GM18909 (cell line): Measurements from ENCODE around the gene TFPI.
"Not testable (repeated sequence)": the region's sequence is repeated elsewhere in the genome, so short reads cannot be mapped to it uniquely, and the experiment has no call there.

Source experiments
- ATAC-seq: cut with Tn5 transposase; IDR thresholded peaks from one replicate; pipeline ENCODE4 v1.9.1; 2021; ENCODE audit warnings: mild to moderate bottlenecking; ENCODE audit not compliant: unreplicated experiment, poor library complexity

Gene TFPI

DNA sequence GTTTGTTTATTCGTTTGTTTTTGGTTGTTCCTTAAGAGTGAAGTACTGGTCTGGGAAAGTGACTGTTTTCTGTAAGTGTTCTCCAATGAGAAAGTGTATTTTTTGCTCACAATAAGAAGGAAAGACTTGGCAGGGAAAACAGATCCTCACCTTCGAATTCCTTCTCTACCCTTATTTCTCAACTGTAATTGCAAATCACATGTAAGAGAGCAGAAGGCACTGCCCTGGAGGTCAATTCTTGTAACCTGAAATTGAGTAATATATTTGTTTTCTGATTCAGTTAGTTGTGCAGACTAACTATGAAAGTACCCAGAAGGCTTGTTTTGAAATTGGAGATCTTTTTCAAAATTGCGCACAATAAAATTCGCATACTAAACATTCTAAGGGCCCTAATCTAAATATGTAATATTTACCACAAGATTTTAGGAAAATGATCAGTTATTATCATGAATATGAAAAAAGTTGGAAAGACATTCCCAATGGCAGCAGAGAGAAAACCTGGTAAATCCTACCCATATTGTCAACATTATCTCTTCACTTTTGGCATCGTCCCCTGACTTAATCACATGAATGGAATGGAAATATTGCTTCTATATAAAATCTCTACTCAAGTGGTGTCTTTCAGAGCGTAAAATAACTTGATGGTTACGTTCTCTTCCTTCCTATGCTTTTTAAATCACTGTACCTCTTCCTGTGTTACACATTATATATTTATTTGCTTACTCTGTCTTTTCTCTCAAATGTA is 24.1 kb downstream of the TFPI start:
- no peak for ATAC-seq

DNA sequence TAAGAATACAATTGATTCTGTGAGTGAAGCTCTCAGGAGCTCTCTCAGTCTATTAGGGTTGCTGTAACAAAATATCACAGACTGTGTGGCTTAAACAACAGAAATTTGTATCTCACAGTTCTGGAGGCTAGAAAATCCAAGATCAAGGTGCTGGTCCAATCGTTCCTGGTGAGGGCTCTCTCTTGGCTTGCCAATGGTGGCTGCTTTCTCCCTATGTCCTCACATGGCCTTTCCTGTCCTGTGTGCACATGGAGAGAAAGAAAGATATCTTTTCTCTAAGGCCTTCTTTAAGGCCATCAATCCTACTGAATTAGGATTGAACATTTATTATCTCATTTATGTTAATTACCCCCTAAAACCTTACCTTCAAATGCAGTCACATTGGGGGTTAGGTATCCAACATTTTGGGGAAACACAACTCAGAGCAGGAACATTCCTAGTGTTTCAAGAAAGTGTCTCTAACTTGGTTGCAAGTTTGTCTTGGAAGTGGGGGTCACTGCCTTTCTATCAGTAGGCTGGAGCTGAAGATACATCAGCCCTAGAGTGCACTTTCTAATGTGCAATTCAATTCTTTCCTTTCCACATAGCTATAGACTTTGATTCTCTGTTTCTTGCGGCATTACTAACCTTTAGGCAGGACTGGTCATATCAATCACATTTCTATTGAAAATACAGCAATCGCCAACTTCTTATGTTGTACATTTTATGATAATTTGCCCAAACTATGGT is 24.8 kb downstream of the TFPI start:
- no peak for ATAC-seq

- ATAC-seq = no peak
Measured at GRCh38 chr2:187528042-187528441, 26.2 kb downstream of the TFPI start.

- ATAC-seq = no peak
Measured at GRCh38 chr2:187527262-187527661, 27.0 kb downstream of the TFPI start.

DNA sequence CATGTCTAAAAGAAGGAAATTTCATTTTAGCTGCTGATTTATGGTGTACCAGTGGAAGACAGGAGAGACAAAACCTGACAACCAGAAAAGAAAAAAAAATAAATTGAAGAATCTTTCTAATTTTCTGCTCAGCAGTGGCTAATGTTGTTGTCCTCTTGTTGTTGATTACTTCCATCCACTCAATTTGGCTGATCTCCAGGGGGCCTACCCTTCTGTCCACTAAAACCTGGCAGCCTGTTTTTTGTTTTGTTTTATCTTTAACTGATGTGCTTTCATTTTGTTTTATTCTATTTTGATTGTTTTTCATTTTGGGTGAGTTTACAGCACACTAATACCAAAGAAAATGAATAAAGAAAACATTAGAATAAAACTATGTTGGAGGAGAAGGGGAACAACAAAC is 27.4 kb downstream of the TFPI start:
- ATAC-seq = no peak

GRCh38 chr2:187525163-187525900 is 28.9 kb downstream of the TFPI start:
- no peak for ATAC-seq

DNA sequence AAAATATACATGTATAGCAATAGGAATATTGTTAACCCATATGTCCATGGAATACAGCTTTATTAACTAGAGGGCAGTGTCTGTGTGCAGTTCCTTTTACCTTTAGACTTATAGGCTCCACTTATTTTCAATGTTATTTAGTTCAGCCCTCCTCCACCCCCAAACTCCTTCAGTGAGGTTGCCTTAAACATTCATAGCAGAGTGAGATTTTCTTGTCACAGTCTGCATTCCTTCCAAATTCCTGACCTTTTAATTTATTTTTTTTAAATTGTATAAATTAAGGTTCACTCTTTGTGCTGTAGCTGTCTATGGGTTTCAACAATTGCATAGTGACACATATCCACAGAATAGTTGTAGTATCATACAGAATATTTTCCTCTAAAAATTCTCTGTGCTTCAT is 30.9 kb downstream of the TFPI start:
- no peak for ATAC-seq

DNA sequence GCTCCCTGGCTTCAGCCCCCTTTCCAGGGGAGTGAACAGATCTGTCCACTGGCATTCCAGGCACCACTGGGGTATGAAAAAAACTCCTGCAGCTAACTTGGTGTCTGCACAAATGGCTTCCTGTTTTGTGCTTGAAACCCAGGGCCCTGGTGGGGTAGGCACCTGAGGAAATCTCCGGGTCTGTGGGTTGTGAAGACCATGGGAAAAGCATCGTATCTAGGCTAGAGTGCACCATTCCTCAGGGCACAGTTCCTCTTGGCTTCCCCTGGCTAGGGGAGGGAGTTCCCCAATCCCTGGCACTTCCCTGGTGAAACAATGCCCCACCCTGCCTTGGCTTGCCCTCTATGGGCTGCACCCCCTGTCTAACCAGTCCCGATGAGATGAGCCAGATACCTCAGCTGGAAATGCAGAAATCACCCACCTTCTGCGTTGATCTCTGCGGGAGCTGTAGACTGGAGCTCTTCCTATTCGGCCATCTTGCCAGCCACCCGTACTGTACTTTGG is 34.1 kb downstream of the TFPI start:
- no peak for ATAC-seq

- ATAC-seq = no peak
Measured at GRCh38 chr2:187519419-187520120, 34.7 kb downstream of the TFPI start.

- not testable (repeated sequence) for ATAC-seq
Measured at GRCh38 chr2:187517750-187518361, 36.4 kb downstream of the TFPI start.

GRCh38 chr2:187516630-187517510 is 37.4 kb downstream of the TFPI start:
- not testable (repeated sequence) for ATAC-seq

GRCh38 chr2:187514930-187515329 is 39.3 kb downstream of the TFPI start:
- no peak for ATAC-seq

- ATAC-seq = not testable (repeated sequence)
Measured at GRCh38 chr2:187514235-187514829, 39.9 kb downstream of the TFPI start.

GRCh38 chr2:187513460-187514234 is 40.6 kb downstream of the TFPI start:
- ATAC-seq = not testable (repeated sequence)

GRCh38 chr2:187511356-187512315 is 42.6 kb downstream of the TFPI start:
- ATAC-seq = no peak

- not testable (repeated sequence) for ATAC-seq
Measured at GRCh38 chr2:187510419-187511355, 43.5 kb downstream of the TFPI start.
